HepG2 (cell line): Measurements from ENCODE around the gene RFC1. TPM values are rescaled to one million over a fixed set of nuclear protein-coding genes. Genes with fewer than 3 reads are reported as not detected.

Experiments
- GPN1 ChIP-seq: sonication (generic); formaldehyde crosslinking; IDR thresholded peaks from 2 replicates; pipeline ENCODE4 v1.5.1; 2020; ENCODE audit warnings: missing genetic modification reagents, borderline replicate concordance
- HNRNPLL ChIP-seq: fragments of 200-400 bp; formaldehyde crosslinking; IDR thresholded peaks from 2 replicates; pipeline ENCODE4 v1.6.1; 2017; ENCODE audit warnings: mild to moderate bottlenecking, low read depth, low read length; ENCODE audit not compliant: poor library complexity, severe bottlenecking
- KLF11 ChIP-seq: IDR thresholded peaks from 2 replicates; pipeline ENCODE4 v1.6.1; 2016; ENCODE audit warnings: missing compliant biosample characterization
- PAF1 ChIP-seq: IDR thresholded peaks from 2 replicates; pipeline ENCODE4 v1.6.1; 2016; ENCODE audit warnings: missing genetic modification reagents, missing compliant biosample characterization
- POLR2G ChIP-seq: fragments of 200-400 bp; formaldehyde crosslinking; IDR thresholded peaks from 2 replicates; pipeline ENCODE4 v1.6.1; 2018; ENCODE audit warnings: mild to moderate bottlenecking, low read depth, low read length, moderate library complexity
- SNAI1 ChIP-seq: sonication (generic); formaldehyde crosslinking; IDR thresholded peaks from 2 replicates; pipeline ENCODE4 v1.5.0; 2020; ENCODE audit warnings: mild to moderate bottlenecking, missing genetic modification reagents, borderline replicate concordance
- ZBTB37 ChIP-seq: sonication (generic); formaldehyde crosslinking; IDR thresholded peaks from 2 replicates; pipeline ENCODE4 v1.4.0; 2020; ENCODE audit warnings: mild to moderate bottlenecking, missing genetic modification reagents
- ZHX1 ChIP-seq: sonication (generic); formaldehyde crosslinking; IDR thresholded peaks from 2 replicates; pipeline ENCODE4 v1.8.1; 2022; ENCODE audit warnings: low read depth, mild to moderate bottlenecking, missing genetic modification reagents
- ZNF24 ChIP-seq: fragments of 450-650 bp; IDR thresholded peaks from 2 replicates; pipeline ENCODE4 v1.6.1; 2017; ENCODE audit warnings: antibody characterized with exemption, mild to moderate bottlenecking
- ZNF609 ChIP-seq: sonication (generic); formaldehyde crosslinking; IDR thresholded peaks from 2 replicates; pipeline ENCODE4 v1.4.0; 2020; ENCODE audit warnings: mild to moderate bottlenecking, missing genetic modification reagents, borderline replicate concordance
- ZNF710 ChIP-seq: sonication (generic); formaldehyde crosslinking; IDR thresholded peaks from 2 replicates; pipeline ENCODE4 v1.5.0; 2020; ENCODE audit warnings: mild to moderate bottlenecking, missing genetic modification reagents, borderline replicate concordance
- ZNF770 ChIP-seq: sonication (generic); formaldehyde crosslinking; IDR thresholded peaks from 2 replicates; pipeline ENCODE4 v1.5.0; 2020; ENCODE audit warnings: mild to moderate bottlenecking, missing genetic modification reagents
- polyA plus RNA-seq, 8 experiments: library from polyadenylated mRNA; depleted of rRNA in 3 of 8; stranded (reverse) in 7 of 8; unstranded in 1 of 8; fragments of >200 nt; fragmentation: Illumina TruSeq in 4 of 8; extraction: Trizol in 4 of 8; gene quantifications; 2 replicates each; pipeline versions ENCODE4 v1.2.1 to v1.2.3, GENCODE V29; 2011 to 2016; ENCODE audit warnings: low read depth in 4 of 8, missing spikeins in 1 of 8, mixed read lengths in 1 of 8; ENCODE audit not compliant: insufficient read depth in 1 of 8
- total RNA-seq, 5 experiments: library from RNA; depleted of rRNA; stranded (reverse); fragments of >200 nt; fragmentation: Illumina TruSeq; extraction: Trizol; gene quantifications; 2 replicates each; pipeline ENCODE4 v1.2.3, GENCODE V29; 2016; ENCODE audit warnings: low read depth in 1 of 5

The RFC1 gene
- total and polyA plus RNA-seq, 2 of the 13 experiments (the other 11 are each of a cell fraction or from before 2014, with no cell fraction given): 15.9 to 78.8 TPM

- TF ChIP-seq ZNF24 (no peak), PAF1 (CRISPR knock-in tag) (no peak), ZNF770 (CRISPR knock-in tag) (peak; percentile 50; the same call in 1 of the 2 replicates), ZBTB37 (CRISPR knock-in tag) (peak; percentile 70), ZNF609 (CRISPR knock-in tag) (peak; percentile 83), ZHX1 (peak; percentile 98), SNAI1 (peak; percentile 91; the same call in 1 of the 2 replicates), ZNF710 (peak; percentile 70; the same call in 1 of the 2 replicates), POLR2G (peak; percentile 82), HNRNPLL (peak; percentile 74), GPN1 (CRISPR knock-in tag) (no peak), KLF11 (peak; percentile 97)
These were observed at the start of gene RFC1 (continued) for GRCh38 chr4:39365830-39366771.
